ENCODE measurements around the gene ADAMTS18.

Gene ADAMTS18

GRCh38 chr16:77396461-77396860 is 38.4 kb downstream of the ADAMTS18 start:
- DNase-seq (ENCODE audit: low spot score) = no peak

GRCh38 chr16:77394699-77395098 is 40.1 kb downstream of the ADAMTS18 start:
- no peak for DNase-seq (ENCODE audit: low spot score)

GRCh38 chr16:77393955-77394354 is 40.9 kb downstream of the ADAMTS18 start:
- DNase-seq (ENCODE audit: low spot score) = no peak

GRCh38 chr16:77387815-77388209 is 47.0 kb downstream of the ADAMTS18 start:
- no peak for DNase-seq (ENCODE audit: low spot score)

- DNase-seq (ENCODE audit: low spot score) = no peak
These were observed 47.7 kb downstream of the ADAMTS18 start for GRCh38 chr16:77386831-77387814.

- DNase-seq (ENCODE audit: low spot score) = no peak
These were observed 49.4 kb downstream of the ADAMTS18 start for GRCh38 chr16:77385481-77385880.

- no peak for DNase-seq (ENCODE audit: low spot score)
These were observed 51.1 kb downstream of the ADAMTS18 start for GRCh38 chr16:77383606-77384187.

GRCh38 chr16:77376358-77376757 is 58.5 kb downstream of the ADAMTS18 start:
- no peak for DNase-seq (ENCODE audit: low spot score)

GRCh38 chr16:77375396-77375795 is 59.4 kb downstream of the ADAMTS18 start:
- DNase-seq (ENCODE audit: low spot score) = no peak

- no peak for DNase-seq (ENCODE audit: low spot score)
These were observed 60.5 kb downstream of the ADAMTS18 start for GRCh38 chr16:77374384-77374783.

GRCh38 chr16:77373726-77374125 is 61.1 kb downstream of the ADAMTS18 start:
- DNase-seq (ENCODE audit: low spot score) = no peak

- DNase-seq (ENCODE audit: low spot score) = no peak
These were observed 70.1 kb downstream of the ADAMTS18 start for GRCh38 chr16:77364770-77365169.

- DNase-seq (ENCODE audit: low spot score) = no peak
These were observed 75.8 kb downstream of the ADAMTS18 start for GRCh38 chr16:77359065-77359502.

GRCh38 chr16:77353587-77354263 is 81.1 kb downstream of the ADAMTS18 start:
- no peak for DNase-seq (ENCODE audit: low spot score)

GRCh38 chr16:77344341-77344740 is 90.5 kb downstream of the ADAMTS18 start:
- no peak for DNase-seq (ENCODE audit: low spot score)

- no peak for DNase-seq (ENCODE audit: low spot score)
These were observed 98.2 kb downstream of the ADAMTS18 start for GRCh38 chr16:77336637-77337036.

- no peak for DNase-seq (ENCODE audit: low spot score)
These were observed 99.1 kb downstream of the ADAMTS18 start for GRCh38 chr16:77335652-77336234.

- DNase-seq (ENCODE audit: low spot score) = no peak
These were observed 102.0 kb downstream of the ADAMTS18 start for GRCh38 chr16:77332792-77333191.

GRCh38 chr16:77331802-77332586 is 102.8 kb downstream of the ADAMTS18 start:
- DNase-seq (ENCODE audit: low spot score) = no peak

GRCh38 chr16:77331043-77331442 is 103.8 kb downstream of the ADAMTS18 start:
- no peak for DNase-seq (ENCODE audit: low spot score)

GRCh38 chr16:77330332-77331042 is 104.3 kb downstream of the ADAMTS18 start:
- DNase-seq (ENCODE audit: low spot score) = no peak
